Astrocyte (in vitro differentiated cells and primary cell): Measurements from ENCODE around the gene SCGB3A1. TPM values are rescaled to one million over a fixed set of nuclear protein-coding genes. Genes with fewer than 3 reads are reported as not detected.

Source experiments
- DNase-seq: peaks from one replicate; pipeline ENCODE4 v3.0.0-alpha.2; 2010; ENCODE audit warnings: low read depth
- FAIRE-seq: peaks from 2 replicates; lab custom pipeline; 2011; peaks lifted over from hg19 to GRCh38; lab: Jason Lieb, UNC
- H2AFZ ChIP-seq: 2 replicates; pipeline ENCODE4 v1.6.0; 2012; ENCODE audit warnings: low read depth, low read length, inconsistent platforms
- H3K27ac ChIP-seq: 2 replicates; pipeline ENCODE4 v1.5.1; 2011; ENCODE audit warnings: low read depth, low read length, inconsistent platforms
- H3K27me3 ChIP-seq: 2 replicates; pipeline ENCODE4 v1.6.0; 2011; ENCODE audit warnings: low read length, inconsistent platforms; ENCODE audit not compliant: insufficient read depth
- H3K36me3 ChIP-seq: 2 replicates; pipeline ENCODE4 v1.5.1; 2011; ENCODE audit warnings: low read length, inconsistent platforms; ENCODE audit not compliant: insufficient read depth
- H3K4me1 ChIP-seq: 2 replicates; pipeline ENCODE4 v1.5.1; 2011; ENCODE audit warnings: low read length, inconsistent platforms; ENCODE audit not compliant: insufficient read depth
- H3K4me2 ChIP-seq: 2 replicates; pipeline ENCODE4 v1.6.0; 2012; ENCODE audit warnings: low read length, inconsistent platforms
- H3K4me3 ChIP-seq: 2 replicates; pipeline ENCODE4 v1.5.1; 2011; ENCODE audit warnings: low read depth, mild to moderate bottlenecking, low read length, inconsistent platforms; ENCODE audit not compliant: insufficient read depth
- H3K79me2 ChIP-seq: 2 replicates; pipeline ENCODE4 v1.6.0; 2012; ENCODE audit warnings: mild to moderate bottlenecking, low read length, inconsistent platforms; ENCODE audit not compliant: insufficient read depth
- H3K9ac ChIP-seq: 2 replicates; pipeline ENCODE4 v1.6.0; 2012; ENCODE audit warnings: mild to moderate bottlenecking, low read length, inconsistent platforms
- H3K9me3 ChIP-seq: 2 replicates; pipeline ENCODE4 v1.5.1; 2012; ENCODE audit warnings: low read depth, mild to moderate bottlenecking, low read length, inconsistent platforms; ENCODE audit not compliant: insufficient read depth
- H4K20me1 ChIP-seq: 2 replicates; pipeline ENCODE4 v1.6.0; 2012; ENCODE audit warnings: low read length, inconsistent platforms; ENCODE audit not compliant: insufficient read depth
- H3K27ac Mint-ChIP-seq: one replicate; pipeline ENCODE4 v1.8.0; 2021; ENCODE audit warnings: mild to moderate bottlenecking, mixed read lengths; ENCODE audit not compliant: unreplicated experiment
- H3K27me3 Mint-ChIP-seq: one replicate; pipeline ENCODE4 v1.8.0; 2021; ENCODE audit warnings: low read depth, mixed read lengths; ENCODE audit not compliant: unreplicated experiment
- H3K36me3 Mint-ChIP-seq: one replicate; pipeline ENCODE4 v1.8.0; 2021; ENCODE audit warnings: low read depth, mixed read lengths; ENCODE audit not compliant: unreplicated experiment
- H3K4me1 Mint-ChIP-seq: one replicate; pipeline ENCODE4 v1.8.0; 2021; ENCODE audit warnings: low read depth, mixed read lengths; ENCODE audit not compliant: unreplicated experiment
- H3K4me3 Mint-ChIP-seq: one replicate; pipeline ENCODE4 v1.8.0; 2021; ENCODE audit warnings: mild to moderate bottlenecking, moderate library complexity, mixed read lengths; ENCODE audit not compliant: unreplicated experiment
- H3K9me3 Mint-ChIP-seq: one replicate; pipeline ENCODE4 v1.8.0; 2021; ENCODE audit warnings: mild to moderate bottlenecking, mixed read lengths; ENCODE audit not compliant: unreplicated experiment
- CTCF ChIP-seq: IDR thresholded peaks from 2 replicates; pipeline ENCODE4 v1.5.1; 2011; ENCODE audit warnings: low read depth, mild to moderate bottlenecking, inconsistent platforms, low read length, moderate library complexity; ENCODE audit not compliant: insufficient read depth
- EZH2 ChIP-seq: IDR thresholded peaks from 2 replicates; pipeline ENCODE4 v1.6.1; 2012; ENCODE audit warnings: mild to moderate bottlenecking, low read length, inconsistent platforms; ENCODE audit not compliant: insufficient read depth
- total RNA-seq: library from RNA; stranded (reverse); gene quantifications from 2 replicates; pipeline ENCODE4 v1.2.1, GENCODE V29; 2021

Gene SCGB3A1
- total RNA-seq, 1 donor from 2014 or later, result not detected

- TF ChIP-seq EZH2 (no peak), CTCF (no peak)
- no peak for FAIRE-seq
- DNase-seq, result peak; percentile 18
- H3K9me3 Mint-ChIP-seq, result no peaks in the 10 kb centered on the region
- no peak overlapping the region for H3K4me3 ChIP-seq
- H3K36me3 ChIP-seq, result no peaks in the 10 kb centered on the region
- peaks cover 41% of the 10 kb centered on the region for H4K20me1 ChIP-seq
- H3K4me1 Mint-ChIP-seq, result no peaks in the 10 kb centered on the region
- H3K27ac ChIP-seq, result no peak overlapping the region
- H3K4me2 ChIP-seq, result no peak overlapping the region
- no peak overlapping the region for H3K9ac ChIP-seq
- peaks cover 66% of the 10 kb centered on the region for H3K79me2 ChIP-seq
- H3K36me3 Mint-ChIP-seq, result peaks cover 18% of the 10 kb centered on the region
- H2AFZ ChIP-seq, result no peak overlapping the region
- H3K4me1 ChIP-seq, result no peaks in the 10 kb centered on the region
- H3K9me3 ChIP-seq, result no peaks in the 10 kb centered on the region
- H3K27me3 ChIP-seq, result no peaks in the 10 kb centered on the region
- H3K27ac Mint-ChIP-seq, result peak overlapping the region; percentile 16
- H3K27me3 Mint-ChIP-seq, result no peaks in the 10 kb centered on the region
- no peak overlapping the region for H3K4me3 Mint-ChIP-seq
Measured at GRCh38 chr5:180548563-180548962, 42.7 kb downstream of the SCGB3A1 start.

- H3K79me2 ChIP-seq, result peaks cover 78% of the 10 kb centered on the region
- no peaks in the 10 kb centered on the region for H3K9me3 ChIP-seq
- H3K9me3 Mint-ChIP-seq, result no peaks in the 10 kb centered on the region
- H4K20me1 ChIP-seq, result peaks cover 45% of the 10 kb centered on the region
- H3K36me3 Mint-ChIP-seq, result peaks cover 19% of the 10 kb centered on the region
- H3K4me3 ChIP-seq, result no peak overlapping the region
- no peak overlapping the region for H3K4me2 ChIP-seq
- H3K27ac Mint-ChIP-seq, result no peak overlapping the region
- DNase-seq (no peak), FAIRE-seq (no peak)
- no peaks in the 10 kb centered on the region for H3K4me1 ChIP-seq
- H3K4me3 Mint-ChIP-seq, result peak overlapping the region; percentile 43
- no peaks in the 10 kb centered on the region for H3K27me3 ChIP-seq
- no peak overlapping the region for H3K9ac ChIP-seq
- no peak overlapping the region for H3K27ac ChIP-seq
- no peak overlapping the region for H2AFZ ChIP-seq
- no peaks in the 10 kb centered on the region for H3K36me3 ChIP-seq
- TF ChIP-seq CTCF (no peak), EZH2 (no peak)
- no peaks in the 10 kb centered on the region for H3K27me3 Mint-ChIP-seq
- no peaks in the 10 kb centered on the region for H3K4me1 Mint-ChIP-seq
Measured at GRCh38 chr5:180545248-180545647, 46.1 kb downstream of the SCGB3A1 start.

GRCh38 chr5:180541710-180542109 lies 49.6 kb downstream of the SCGB3A1 start:
- Histone ChIP-seq H2AFZ (no peak overlapping the region), H3K36me3 (peaks cover 2% of the 10 kb centered on the region), H3K27me3 (no peaks in the 10 kb centered on the region), H3K9ac (no peak overlapping the region), H3K4me1 (no peaks in the 10 kb centered on the region), H3K9me3 (no peaks in the 10 kb centered on the region), H4K20me1 (peaks cover 39% of the 10 kb centered on the region), H3K4me3 (no peak overlapping the region), H3K27ac (no peak overlapping the region), H3K79me2 (peaks cover 83% of the 10 kb centered on the region), H3K4me2 (no peak overlapping the region)
- no peaks in the 10 kb centered on the region for H3K4me1 Mint-ChIP-seq
- peaks cover 20% of the 10 kb centered on the region for H3K36me3 Mint-ChIP-seq
- H3K27me3 Mint-ChIP-seq, result no peaks in the 10 kb centered on the region
- FAIRE-seq, result no peak
- H3K4me3 Mint-ChIP-seq, result no peak overlapping the region
- H3K27ac Mint-ChIP-seq, result no peak overlapping the region
- no peak for DNase-seq
- TF ChIP-seq CTCF, result no peak
- no peak for TF ChIP-seq EZH2
- no peaks in the 10 kb centered on the region for H3K9me3 Mint-ChIP-seq

Other genes starting within 250 kb of the SCGB3A1 start
- 14.6 and 19.0 TPM in 2 replicates for gene GFPT2, start 238.2 kb downstream of the SCGB3A1 start, total RNA-seq
- gene CNOT6, start 97.1 kb downstream of the SCGB3A1 start, total RNA-seq, result 33.7 and 41.7 TPM in 2 replicates
- 3.7 and 7.2 TPM in 2 replicates for gene FLT4, start 58.1 kb upstream of the SCGB3A1 start, total RNA-seq
- not detected in 2 replicates for gene OR2Y1, start 148.6 kb upstream of the SCGB3A1 start, total RNA-seq
- 116 and 120 TPM in 2 replicates for gene MGAT1, start 211.3 kb upstream of the SCGB3A1 start, total RNA-seq